Endometrial microvascular endothelial cells (primary cell): ENCODE data around the gene MCC. TPM values are rescaled to one million over a fixed set of nuclear protein-coding genes. Genes with fewer than 3 reads are reported as not detected.

Experiments
- in situ Hi-C: cut with HindIII; loops from 2 replicates; pipeline ENCODE4 v1.10.0; 2017; ENCODE audit warnings: low sequenced_read_pairs, low pct_unique_long_range_greater_than_20kb; ENCODE audit errors: inconsistent ontology term
- total RNA-seq: library from RNA; depleted of rRNA; stranded (reverse); fragments of >200 nt; gene quantifications from one replicate; pipeline ENCODE4 v1.2.3, GENCODE V29; 2015; ENCODE audit errors: inconsistent ontology term

The MCC gene
- total RNA-seq, 1 donor from 2014 or later, result 39.8 TPM

GRCh38 chr5:113157886-113158285 lies 330.4 kb downstream of the MCC start:
- in situ Hi-C loops, result no loop called here

GRCh38 chr5:113156271-113156877 lies 331.9 kb downstream of the MCC start:
- in situ Hi-C loops, result no loop called here

GRCh38 chr5:113153512-113154097 lies 334.6 kb downstream of the MCC start:
- in situ Hi-C loops, result no loop called here

- in situ Hi-C loops, result no loop called here
Measured at GRCh38 chr5:113152380-113152740, 335.9 kb downstream of the MCC start.

GRCh38 chr5:113151641-113152379 lies 336.4 kb downstream of the MCC start:
- in situ Hi-C loops, result no loop called here

- in situ Hi-C loops, result no loop called here
Measured at GRCh38 chr5:113150821-113151220, 337.4 kb downstream of the MCC start.

- in situ Hi-C loops, result no loop called here
Measured at GRCh38 chr5:113150221-113150620, 338.0 kb downstream of the MCC start.

- in situ Hi-C loops, result no loop called here
Measured at GRCh38 chr5:113147537-113147936, 340.7 kb downstream of the MCC start.

- in situ Hi-C loops, result no loop called here
Measured at GRCh38 chr5:113147101-113147508, 341.1 kb downstream of the MCC start.

- in situ Hi-C loops, result no loop called here
Measured at GRCh38 chr5:113145757-113146387, 342.4 kb downstream of the MCC start.

- in situ Hi-C loops, result no loop called here
Measured at GRCh38 chr5:113142186-113142585, 346.1 kb downstream of the MCC start.

GRCh38 chr5:113140837-113141671 lies 347.2 kb downstream of the MCC start:
- in situ Hi-C loops, result no loop called here

- in situ Hi-C loops, result no loop called here
Measured at GRCh38 chr5:113133211-113133975, 354.9 kb downstream of the MCC start.

- in situ Hi-C loops, result no loop called here
Measured at GRCh38 chr5:113132564-113132963, 355.7 kb downstream of the MCC start.

- in situ Hi-C loops, result no loop called here
Measured at GRCh38 chr5:113128641-113129330, 359.5 kb downstream of the MCC start.

- in situ Hi-C loops, result no loop called here
Measured at GRCh38 chr5:113128082-113128481, 360.2 kb downstream of the MCC start.

- in situ Hi-C loops, result no loop called here
Measured at GRCh38 chr5:113127021-113127420, 361.2 kb downstream of the MCC start.

- in situ Hi-C loops, result no loop called here
Measured at GRCh38 chr5:113125371-113125770, 362.9 kb downstream of the MCC start.
